Right lobe of liver (tissue), 6 donors: ENCODE results near the gene GLS. TPM values are rescaled to one million over a fixed set of nuclear protein-coding genes. Genes with fewer than 3 reads are reported as not detected.
"Not testable (repeated sequence)": the region's sequence is repeated elsewhere in the genome, so short reads cannot be mapped to it uniquely, and the experiment has no call there.

ENCODE experiments used
- ATAC-seq, 4 donors: fragments of 200-7000 bp; cut with Tn5 transposase; one replicate each; pipeline ENCODE4 v1.9.1; 2020; ENCODE audit warnings: mild to moderate bottlenecking in 4 of 4, moderate library complexity in 4 of 4
- DNase-seq, 3 donors: peaks; one replicate each; pipeline ENCODE4 v3.0.0-alpha.2; 2020
- H3K27ac ChIP-seq, 3 donors: fragments of 200-600 bp; one replicate each; pipeline ENCODE4 v1.8.0; 2022
- H3K27me3 ChIP-seq, 2 donors: fragments of 200-600 bp; one replicate each; pipeline ENCODE4 v1.8.0; 2022
- H3K36me3 ChIP-seq, 4 donors: fragments of 200-600 bp; sonication (generic) in 1 of 4; one replicate each; pipeline versions ENCODE4 v1.5.1 to v1.8.0; 2017 to 2022; ENCODE audit warnings: control low read depth in 1 of 4
- H3K4me1 ChIP-seq, 4 donors: fragments of 200-600 bp; sonication (generic) in 1 of 4; one replicate each; pipeline versions ENCODE4 v1.5.1 to v1.8.0; 2017 to 2022; ENCODE audit warnings: control low read depth in 1 of 4
- H3K4me3 ChIP-seq, 3 donors: fragments of 200-600 bp; one replicate each; pipeline ENCODE4 v1.8.0; 2022
- H3K9me3 ChIP-seq, 4 donors: fragments of 200-600 bp; sonication (generic) in 1 of 4; one replicate each; pipeline versions ENCODE4 v1.5.1 to v1.8.0; 2017 to 2022; ENCODE audit warnings: control low read depth in 1 of 4
- POLR2A ChIP-seq: fragments of 450-650 bp; IDR thresholded peaks from one replicate; pipeline ENCODE4 v1.6.1; 2017; ENCODE audit warnings: antibody characterized with exemption, mild to moderate bottlenecking
- WGBS: methylation state at CpG from one replicate; pipeline ENCODE4 v1.1.6; 2018; ENCODE audit warnings: low coverage, low lambda C conversion rate; ENCODE audit not compliant: insufficient coverage; ENCODE audit errors: missing lambda C conversion rate; 5-methylcytosine and 5-hydroxymethylcytosine counted together
- intact Hi-C, 2 donors: fragments of 100-400 bp; cut with DNase I; formaldehyde crosslinking; loops; one replicate each; pipeline versions ENCODE4 v1.11.2 to v1.14.1; 2022
- total RNA-seq, 6 experiments: library from RNA; depleted of rRNA in 2 of 6; stranded (reverse); fragments of >200 nt in 2 of 6; fragmentation: NEBNext Ultra II Directional in 3 of 6; extraction: Animal tissue kit (Norgen Biotek cat#: 25700) in 3 of 6; gene quantifications; one replicate each; pipeline versions ENCODE4 v1.1.0 to v1.2.4, GENCODE V29; 2016 to 2023
- TF ChIP-seq, protein P1 (sequence below), 4 donors: fragments of 200-600 bp in 3 of 4; fragments of 450-650 bp in 1 of 4; IDR thresholded peaks; one replicate each; pipeline versions ENCODE4 v1.5.1 to v1.8.0; 2016 to 2022; ENCODE audit warnings: antibody characterized with exemption in 4 of 4, mild to moderate bottlenecking in 2 of 4
- donor health status: DM: no; HTN: yes; CAD: no.
- donor health status: DM: no; HTN: no; CAD: no.
- donor health status: DM: no; HTN: no; CAD: no.
- donor health status: DM: no; HTN: yes; CAD: no.
- donor health status: DM: no; HTN: yes; CAD: no.

Gene GLS
- total RNA-seq, 6 experiments from 2014 or later = 6.6 to 25.0 (median 16.9) TPM

DNA sequence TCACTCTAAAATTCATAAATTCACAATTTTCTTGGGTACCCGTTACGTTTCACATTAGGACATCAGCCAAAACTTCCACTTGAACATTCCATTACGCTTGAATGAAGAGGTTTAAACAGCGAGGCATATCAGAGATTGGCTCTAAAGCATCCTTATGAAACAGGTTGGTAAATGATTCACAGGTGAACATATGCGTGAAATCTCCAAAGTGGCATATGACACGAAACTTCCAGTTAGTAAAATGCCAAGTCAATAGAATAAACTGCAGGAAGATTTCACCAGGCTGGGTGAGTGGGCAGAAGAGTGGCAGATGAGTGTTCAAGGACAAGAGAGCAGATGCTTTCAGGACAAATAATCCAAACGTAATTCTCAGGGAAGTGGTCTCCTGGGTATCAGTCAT is 33.9 kb upstream of the GLS start:
- intact Hi-C loops = no loop called here
- WGBS = 49% methylated on average over 7 of the region's 7 CpGs
- no peak overlapping the region for H3K4me3 ChIP-seq
- ATAC-seq (no peak), DNase-seq (no peak)
- H3K27ac ChIP-seq = no peak overlapping the region
- TF ChIP-seq, protein P1, sequence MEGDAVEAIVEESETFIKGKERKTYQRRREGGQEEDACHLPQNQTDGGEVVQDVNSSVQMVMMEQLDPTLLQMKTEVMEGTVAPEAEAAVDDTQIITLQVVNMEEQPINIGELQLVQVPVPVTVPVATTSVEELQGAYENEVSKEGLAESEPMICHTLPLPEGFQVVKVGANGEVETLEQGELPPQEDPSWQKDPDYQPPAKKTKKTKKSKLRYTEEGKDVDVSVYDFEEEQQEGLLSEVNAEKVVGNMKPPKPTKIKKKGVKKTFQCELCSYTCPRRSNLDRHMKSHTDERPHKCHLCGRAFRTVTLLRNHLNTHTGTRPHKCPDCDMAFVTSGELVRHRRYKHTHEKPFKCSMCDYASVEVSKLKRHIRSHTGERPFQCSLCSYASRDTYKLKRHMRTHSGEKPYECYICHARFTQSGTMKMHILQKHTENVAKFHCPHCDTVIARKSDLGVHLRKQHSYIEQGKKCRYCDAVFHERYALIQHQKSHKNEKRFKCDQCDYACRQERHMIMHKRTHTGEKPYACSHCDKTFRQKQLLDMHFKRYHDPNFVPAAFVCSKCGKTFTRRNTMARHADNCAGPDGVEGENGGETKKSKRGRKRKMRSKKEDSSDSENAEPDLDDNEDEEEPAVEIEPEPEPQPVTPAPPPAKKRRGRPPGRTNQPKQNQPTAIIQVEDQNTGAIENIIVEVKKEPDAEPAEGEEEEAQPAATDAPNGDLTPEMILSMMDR (IDR thresholded peaks at IDR 0.05) = no peak
- TF ChIP-seq POLR2A = no peak
- H3K36me3 ChIP-seq = no peaks in the 10 kb centered on the region
- H3K4me1 ChIP-seq = no peaks in the 10 kb centered on the region
- no peaks in the 10 kb centered on the region for H3K27me3 ChIP-seq
- no peaks in the 10 kb centered on the region for H3K9me3 ChIP-seq

DNA sequence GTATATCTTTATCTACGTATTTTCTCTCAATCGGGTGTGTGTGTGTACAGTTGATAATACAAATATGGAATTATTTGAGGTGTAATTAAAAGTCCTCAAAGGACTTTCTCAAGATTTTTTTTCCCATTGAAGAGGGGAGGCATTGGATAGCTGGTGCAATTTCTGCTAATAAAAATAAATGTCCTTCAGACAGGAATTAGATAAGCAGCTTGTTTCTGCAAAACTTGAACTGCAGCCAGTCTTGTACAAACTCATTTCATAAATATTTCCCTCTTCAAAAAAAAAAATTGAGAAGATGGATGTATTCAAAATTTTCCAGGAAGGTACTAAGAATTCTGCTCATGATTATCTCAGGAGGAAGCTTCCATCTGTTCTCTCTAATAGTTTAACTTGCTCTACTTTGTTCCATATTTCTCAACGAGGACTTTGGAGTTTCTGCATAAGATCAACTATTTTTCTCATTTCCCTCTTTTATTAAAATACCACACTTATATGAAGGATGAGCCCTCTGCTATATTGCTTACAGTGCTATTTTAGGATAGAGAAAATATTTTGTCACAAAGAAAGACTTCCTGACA is 33.0 kb upstream of the GLS start:
- WGBS = 38% methylated on average over 3 of the region's 3 CpGs
- H3K4me1 ChIP-seq = no peaks in the 10 kb centered on the region
- intact Hi-C loops = no loop called here
- DNase-seq = no peak
- no peaks in the 10 kb centered on the region for H3K27me3 ChIP-seq
- no peaks in the 10 kb centered on the region for H3K36me3 ChIP-seq
- ATAC-seq = peak; percentile 23 to 41 (median 32)
- H3K4me3 ChIP-seq = no peak overlapping the region
- H3K9me3 ChIP-seq = no peaks in the 10 kb centered on the region
- H3K27ac ChIP-seq = no peak overlapping the region
- TF ChIP-seq, protein P1 (IDR thresholded peaks at IDR 0.05) = no peak

DNA sequence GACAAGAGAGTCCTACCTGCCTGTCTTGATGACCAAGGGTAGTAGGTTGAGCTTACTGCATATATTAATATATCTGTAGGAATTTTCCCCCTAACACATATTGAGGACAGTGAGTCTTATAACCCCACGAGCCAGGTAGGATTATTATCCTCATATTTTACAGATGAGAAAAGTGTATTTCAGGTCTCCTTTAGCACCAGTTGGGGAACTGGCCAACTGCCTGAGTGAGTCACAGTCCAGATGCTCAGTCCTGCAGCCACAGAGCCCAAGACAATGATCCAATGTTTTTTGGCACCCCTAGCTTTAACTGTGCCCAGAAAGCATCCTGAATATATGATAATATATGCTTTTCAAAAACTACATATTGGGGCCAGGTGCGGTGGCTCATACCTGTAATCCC is 30.8 kb upstream of the GLS start:
- H3K9me3 ChIP-seq = no peaks in the 10 kb centered on the region
- no peak overlapping the region for H3K4me3 ChIP-seq
- ATAC-seq (no peak), DNase-seq (no peak)
- H3K27me3 ChIP-seq = no peaks in the 10 kb centered on the region
- H3K36me3 ChIP-seq = no peaks in the 10 kb centered on the region
- WGBS = 69% methylated on average over 2 of the region's 2 CpGs
- H3K4me1 ChIP-seq = no peaks in the 10 kb centered on the region
- intact Hi-C loops = no loop called here
- no peak overlapping the region for H3K27ac ChIP-seq
- TF ChIP-seq POLR2A = no peak
- TF ChIP-seq, protein P1 (IDR thresholded peaks at IDR 0.05) = no peak

DNA sequence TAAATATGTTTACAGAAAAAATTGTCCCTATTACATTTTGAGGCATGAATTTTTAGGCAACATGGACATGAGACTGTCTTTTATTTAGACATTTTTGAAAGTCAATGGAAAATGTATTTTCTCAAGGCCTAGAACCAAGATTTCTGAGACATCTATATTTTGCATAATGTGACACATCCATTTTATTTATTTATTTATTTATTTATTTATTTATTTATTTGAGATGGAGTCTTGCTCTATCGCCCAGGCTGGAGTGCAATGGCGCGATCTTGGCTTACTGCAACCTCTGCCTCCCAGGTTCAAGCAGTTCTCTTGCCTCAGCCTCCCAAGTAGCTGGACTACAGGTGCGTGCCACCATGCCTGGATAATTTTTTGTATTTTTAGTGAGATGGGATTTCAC is 27.6 kb upstream of the GLS start:
- DNase-seq, H3K36me3 ChIP-seq, H3K27me3 ChIP-seq, H3K27ac ChIP-seq, H3K4me1 ChIP-seq, ATAC-seq, intact Hi-C loops, H3K4me3 ChIP-seq, H3K9me3 ChIP-seq: not testable (repeated sequence)
- WGBS = 85% methylated on average over 3 of the region's 4 CpGs

DNA sequence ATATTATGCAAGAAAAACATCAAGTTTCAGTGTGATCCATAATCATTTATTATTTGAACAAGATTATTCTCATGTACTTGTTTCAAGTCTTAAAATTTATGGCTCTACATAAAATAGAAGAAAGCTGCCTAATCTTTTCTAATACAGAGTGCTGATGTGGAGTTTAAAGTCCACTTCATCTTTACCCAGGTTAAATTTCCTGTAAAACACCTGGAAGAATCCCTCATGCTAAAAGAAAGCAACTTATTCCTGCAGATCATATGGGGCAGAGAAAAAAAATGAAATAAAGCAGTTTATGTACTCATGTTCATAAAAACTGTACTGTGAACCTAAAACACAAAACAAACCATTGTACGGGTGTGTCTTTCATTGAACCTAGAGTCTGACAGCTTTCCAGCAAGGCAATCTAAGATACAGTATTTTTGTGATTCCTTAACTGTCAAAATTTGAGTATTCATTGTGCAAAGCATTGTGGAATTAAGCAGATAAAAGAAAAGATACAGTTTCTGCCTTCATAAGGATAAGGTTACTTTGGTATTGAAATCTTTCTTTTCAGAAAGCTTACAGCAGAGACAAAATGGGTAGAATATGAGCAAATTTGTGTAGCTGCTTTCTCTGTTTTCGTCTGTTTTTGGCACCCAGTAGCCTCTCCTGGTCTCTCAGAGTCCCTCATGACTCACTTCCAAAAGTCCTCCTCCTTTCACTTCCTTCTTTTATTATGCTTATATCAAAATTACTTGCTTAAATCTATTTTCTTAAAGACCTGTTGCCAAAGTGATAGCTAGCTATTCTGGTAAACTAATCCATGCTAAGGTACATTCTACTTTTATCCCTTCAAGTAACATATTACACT is 26.9 kb upstream of the GLS start:
- TF ChIP-seq, protein P1 (IDR thresholded peaks at IDR 0.05) = no peak
- TF ChIP-seq POLR2A = no peak
- H3K9me3 ChIP-seq = no peaks in the 10 kb centered on the region
- H3K4me1 ChIP-seq = no peaks in the 10 kb centered on the region
- ATAC-seq (peak in 2 of 4 donors; percentile 13 to 40), DNase-seq (no peak)
- WGBS = 37% methylated on average over 2 of the region's 2 CpGs
- H3K27me3 ChIP-seq = no peaks in the 10 kb centered on the region
- intact Hi-C loops = no loop called here
- no peaks in the 10 kb centered on the region for H3K36me3 ChIP-seq
- no peak overlapping the region for H3K4me3 ChIP-seq
- H3K27ac ChIP-seq = no peak overlapping the region
